Neural crest cell (in vitro differentiated cells): ENCODE data around the gene RASSF6. TPM values are rescaled to one million over a fixed set of nuclear protein-coding genes. Genes with fewer than 3 reads are reported as not detected.

Experiments used
- DNase-seq: peaks from one replicate; pipeline ENCODE4 v3.0.0; 2021; ENCODE audit warnings: low read depth, mixed read lengths, low spot score
- H3K27ac Mint-ChIP-seq: one replicate; pipeline ENCODE4 v1.8.0; 2021; ENCODE audit warnings: mild to moderate bottlenecking, mixed read lengths; ENCODE audit not compliant: unreplicated experiment
- H3K27me3 Mint-ChIP-seq: 2 replicates; pipeline ENCODE4 v1.8.0; 2021; ENCODE audit warnings: low read depth, mild to moderate bottlenecking, mixed read lengths
- H3K36me3 Mint-ChIP-seq: 2 replicates; pipeline ENCODE4 v1.8.0; 2021; ENCODE audit warnings: low read depth, mild to moderate bottlenecking, mixed read lengths
- H3K4me1 Mint-ChIP-seq: 2 replicates; pipeline ENCODE4 v1.8.0; 2021; ENCODE audit warnings: mixed read lengths
- H3K4me3 Mint-ChIP-seq: one replicate; pipeline ENCODE4 v1.8.0; 2021; ENCODE audit warnings: mild to moderate bottlenecking, mixed read lengths
- H3K9me3 Mint-ChIP-seq: 2 replicates; pipeline ENCODE4 v1.8.0; 2021; ENCODE audit warnings: mixed read lengths
- CTCF ChIP-seq: fragments of 200-600 bp; sonication (generic); conservative IDR thresholded peaks from 2 replicates; pipeline ENCODE4 v1.5.0; 2021; ENCODE audit warnings: antibody characterized with exemption, mild to moderate bottlenecking
- total RNA-seq: library from RNA; stranded (reverse); gene quantifications from 2 replicates; pipeline ENCODE4 v1.2.1, GENCODE V29; 2021

Gene RASSF6
- total RNA-seq, 1 donor from 2014 or later, result not detected

- no peak for TF ChIP-seq CTCF
- peaks cover 4% of the 10 kb centered on the region for H3K4me1 Mint-ChIP-seq
- H3K27me3 Mint-ChIP-seq, result peaks cover 9% of the 10 kb centered on the region
- no peak overlapping the region for H3K4me3 Mint-ChIP-seq
- H3K9me3 Mint-ChIP-seq, result no peaks in the 10 kb centered on the region
- H3K27ac Mint-ChIP-seq, result no peak overlapping the region
- no peaks in the 10 kb centered on the region for H3K36me3 Mint-ChIP-seq
- no peak for DNase-seq
These were observed 10.5 kb downstream of the RASSF6 start for GRCh38 chr4:73609706-73610105.

GRCh38 chr4:73608689-73609594 lies 11.3 kb downstream of the RASSF6 start:
- H3K4me3 Mint-ChIP-seq, result no peak overlapping the region
- no peaks in the 10 kb centered on the region for H3K9me3 Mint-ChIP-seq
- H3K4me1 Mint-ChIP-seq, result peaks cover 4% of the 10 kb centered on the region
- no peak for TF ChIP-seq CTCF
- no peak for DNase-seq
- no peak overlapping the region for H3K27ac Mint-ChIP-seq
- peaks cover 9% of the 10 kb centered on the region for H3K27me3 Mint-ChIP-seq
- H3K36me3 Mint-ChIP-seq, result no peaks in the 10 kb centered on the region

DNA sequence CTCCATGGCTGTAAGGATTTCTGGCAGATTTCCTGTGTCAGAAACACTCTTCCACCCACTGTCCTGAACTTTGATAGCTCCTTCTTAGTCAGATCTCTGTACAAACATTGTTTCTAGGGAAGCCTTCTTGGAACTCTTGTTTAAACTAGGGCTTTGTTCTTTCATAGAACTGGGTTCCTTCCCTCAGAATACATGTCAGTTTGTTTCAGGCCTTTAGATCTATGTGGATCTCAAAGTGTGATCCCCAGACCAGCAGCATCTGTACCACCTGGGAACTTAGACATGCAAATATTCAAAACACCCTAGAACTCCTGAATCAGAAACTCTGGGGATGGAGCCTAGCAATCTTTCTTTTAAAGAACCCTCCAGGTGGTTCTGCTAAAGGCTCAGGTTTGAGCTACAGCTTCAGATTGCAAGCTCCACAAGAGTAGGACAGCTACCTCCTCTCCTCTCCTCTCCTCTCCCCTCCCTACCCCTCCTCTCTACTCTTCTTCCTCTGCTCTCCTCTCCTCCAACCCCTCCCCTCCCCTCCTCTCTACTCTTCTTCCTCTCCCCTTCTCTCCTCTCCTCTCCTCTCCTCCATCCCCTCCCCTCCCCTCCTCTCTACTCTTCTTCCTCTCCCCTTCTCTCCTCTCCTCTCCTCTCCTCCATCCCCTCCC lies 12.7 kb downstream of the RASSF6 start:
- Mint-ChIP-seq H3K9me3 (no peaks in the 10 kb centered on the region), H3K27ac (no peak overlapping the region), H3K4me3 (no peak overlapping the region), H3K27me3 (peaks cover 9% of the 10 kb centered on the region), H3K4me1 (peaks cover 4% of the 10 kb centered on the region), H3K36me3 (no peaks in the 10 kb centered on the region)
- no peak for TF ChIP-seq CTCF
- DNase-seq, result no peak

DNA sequence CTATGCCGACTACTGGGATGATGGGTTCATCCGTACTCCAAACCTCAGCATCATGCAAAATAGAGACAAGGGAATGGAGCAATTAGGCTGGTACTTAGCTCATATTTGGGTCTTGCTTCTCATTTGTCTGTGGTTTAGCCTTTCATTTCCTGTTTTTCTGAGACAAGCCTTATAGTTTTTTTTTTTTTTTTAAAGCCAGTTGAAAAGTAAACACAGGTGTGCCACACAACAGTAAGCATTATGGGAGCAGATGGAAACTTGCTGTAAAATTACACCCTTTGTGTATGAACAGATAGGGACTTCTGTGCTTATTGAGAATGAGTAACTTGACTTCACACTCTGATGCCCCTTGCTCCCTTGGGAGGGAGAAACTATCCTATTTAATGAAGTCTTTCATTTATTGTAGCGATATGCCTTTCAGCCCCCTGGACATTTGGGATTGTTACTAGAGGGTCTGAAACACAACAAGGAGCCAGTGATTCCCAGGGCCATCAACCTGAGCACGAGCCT lies 13.7 kb downstream of the RASSF6 start:
- Mint-ChIP-seq H3K4me1 (peaks cover 4% of the 10 kb centered on the region), H3K27me3 (peaks cover 9% of the 10 kb centered on the region)
- no peak for DNase-seq

More for the DNA sequence above, 13.7 kb downstream of the RASSF6 start:
- no peak overlapping the region for H3K27ac Mint-ChIP-seq
- TF ChIP-seq CTCF, result no peak
- no peaks in the 10 kb centered on the region for H3K36me3 Mint-ChIP-seq
- no peak overlapping the region for H3K4me3 Mint-ChIP-seq
- H3K9me3 Mint-ChIP-seq, result no peaks in the 10 kb centered on the region
